HG03521 (cell line): ENCODE measurements around the gene BICD1.
A peak's percentile ranks its signal among the peaks of the same experiment; 100 is the strongest.

Source experiments
- ATAC-seq: cut with Tn5 transposase; IDR thresholded peaks from one replicate; pipeline ENCODE4 v1.9.1; 2021; ENCODE audit warnings: mild to moderate bottlenecking, moderate library complexity; ENCODE audit not compliant: unreplicated experiment

The BICD1 gene

GRCh38 chr12:32233568-32233967 is 126.9 kb downstream of the BICD1 start:
- ATAC-seq = no peak

DNA sequence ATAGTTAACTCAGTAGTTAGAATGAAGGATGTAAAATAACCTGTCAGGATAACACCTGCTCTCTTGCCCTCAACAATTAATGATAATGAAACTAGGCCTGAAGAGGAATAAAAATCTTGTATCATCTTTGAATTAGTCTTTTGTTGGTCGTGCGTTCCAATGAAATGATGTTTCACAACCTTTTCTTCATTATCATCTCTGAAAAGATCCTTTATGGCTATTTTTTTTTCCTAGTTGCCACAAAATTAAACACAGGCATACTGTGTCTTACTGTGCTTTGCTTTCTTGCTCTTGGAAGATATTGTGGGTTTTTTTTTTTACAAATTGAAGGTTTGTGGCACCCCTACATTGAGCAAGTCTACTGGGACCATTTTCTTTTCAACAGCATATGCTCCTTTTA is 128.6 kb downstream of the BICD1 start:
- no peak for ATAC-seq

DNA sequence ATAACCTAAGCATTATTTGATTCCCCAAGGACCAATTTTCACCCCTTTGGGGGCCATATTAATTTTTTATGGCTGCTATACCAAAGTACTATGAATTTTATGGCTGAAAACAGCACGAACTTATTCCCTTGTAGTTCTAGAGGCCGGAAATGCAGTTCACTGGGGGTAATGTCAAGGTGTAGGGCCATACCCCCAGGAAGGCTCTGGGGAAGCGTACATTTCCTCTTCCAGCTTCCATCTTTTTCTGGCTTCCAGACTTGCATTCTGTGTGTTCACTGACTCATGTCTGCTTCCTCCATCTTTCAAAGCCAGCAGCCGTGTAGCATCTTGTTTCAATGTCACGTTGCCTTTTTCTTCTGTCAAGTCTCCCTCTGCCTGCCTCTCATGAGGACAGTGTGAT is 133.5 kb downstream of the BICD1 start:
- no peak for ATAC-seq

DNA sequence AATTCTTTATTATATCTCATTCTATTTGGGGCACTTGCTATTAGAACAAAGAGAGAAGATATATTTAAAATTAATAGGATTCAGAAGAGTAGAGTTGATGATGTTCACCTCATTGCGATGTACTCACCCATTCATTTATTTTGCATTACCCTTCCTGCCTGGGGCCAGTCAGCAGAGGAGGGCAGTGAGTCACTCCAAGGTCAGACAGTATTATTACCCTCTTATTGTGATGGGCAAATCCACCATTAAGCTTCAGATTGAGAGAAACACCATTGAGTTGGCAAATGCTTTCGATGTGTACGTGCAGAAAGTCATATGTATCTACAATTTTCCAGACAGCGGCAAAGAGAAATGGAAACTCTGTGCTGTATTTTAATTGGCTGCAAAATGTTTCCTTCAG is 134.2 kb downstream of the BICD1 start:
- no peak for ATAC-seq

DNA sequence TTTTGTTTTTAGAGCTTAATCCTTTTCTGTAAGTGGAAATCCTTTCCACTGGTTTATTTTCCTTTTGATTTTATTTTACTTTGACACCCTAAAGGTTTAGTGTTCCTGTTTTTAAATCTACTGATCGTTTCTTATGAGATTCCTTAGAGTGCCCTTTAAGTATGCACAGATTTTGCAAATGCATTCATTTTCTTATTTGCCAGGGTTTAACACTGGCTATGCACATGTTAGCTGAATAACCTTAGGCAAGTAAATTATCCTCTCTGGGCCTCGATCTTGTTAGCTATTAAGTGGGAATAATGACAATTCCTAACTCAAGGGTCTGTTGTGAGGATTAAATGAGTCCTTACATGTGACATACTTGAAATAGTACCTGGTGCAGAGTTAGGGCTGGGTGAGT is 136.0 kb downstream of the BICD1 start:
- ATAC-seq = no peak

- ATAC-seq = no peak
Observed at GRCh38 chr12:32248441-32249140, 141.9 kb downstream of the BICD1 start.

- no peak for ATAC-seq
Observed at GRCh38 chr12:32249777-32250176, 143.1 kb downstream of the BICD1 start.

- peak; percentile 67 for ATAC-seq
Observed at GRCh38 chr12:32252199-32253073, 145.8 kb downstream of the BICD1 start.

DNA sequence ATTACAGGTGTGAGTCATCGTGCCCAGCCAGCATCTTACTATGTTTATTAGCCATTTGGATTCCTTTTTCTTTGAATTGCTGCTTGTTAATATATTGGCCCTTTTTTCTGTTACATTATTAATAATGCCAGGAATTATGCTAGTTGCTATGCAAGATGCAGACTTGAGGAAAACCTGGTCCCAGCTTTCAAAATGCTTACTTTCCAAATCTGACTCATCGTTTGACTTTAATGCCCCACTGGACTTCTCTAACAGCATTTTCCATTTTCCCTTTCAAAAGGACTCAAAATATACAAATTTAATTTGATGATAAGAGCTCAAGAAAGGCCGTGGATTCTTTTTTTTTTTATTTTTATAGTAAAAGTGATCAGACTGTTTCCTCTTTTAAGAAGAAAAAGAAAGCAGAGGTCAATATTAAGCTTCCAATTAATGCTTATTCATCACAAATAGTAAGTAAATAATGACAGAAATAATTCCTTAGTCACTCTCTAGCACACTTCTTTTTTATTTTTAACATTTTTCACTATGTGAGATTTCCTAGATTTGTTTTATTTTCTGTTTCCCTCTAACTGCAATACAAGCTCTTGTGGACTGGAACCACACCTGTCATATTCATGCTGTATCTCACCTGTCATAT is 146.6 kb downstream of the BICD1 start:
- no peak for ATAC-seq

DNA sequence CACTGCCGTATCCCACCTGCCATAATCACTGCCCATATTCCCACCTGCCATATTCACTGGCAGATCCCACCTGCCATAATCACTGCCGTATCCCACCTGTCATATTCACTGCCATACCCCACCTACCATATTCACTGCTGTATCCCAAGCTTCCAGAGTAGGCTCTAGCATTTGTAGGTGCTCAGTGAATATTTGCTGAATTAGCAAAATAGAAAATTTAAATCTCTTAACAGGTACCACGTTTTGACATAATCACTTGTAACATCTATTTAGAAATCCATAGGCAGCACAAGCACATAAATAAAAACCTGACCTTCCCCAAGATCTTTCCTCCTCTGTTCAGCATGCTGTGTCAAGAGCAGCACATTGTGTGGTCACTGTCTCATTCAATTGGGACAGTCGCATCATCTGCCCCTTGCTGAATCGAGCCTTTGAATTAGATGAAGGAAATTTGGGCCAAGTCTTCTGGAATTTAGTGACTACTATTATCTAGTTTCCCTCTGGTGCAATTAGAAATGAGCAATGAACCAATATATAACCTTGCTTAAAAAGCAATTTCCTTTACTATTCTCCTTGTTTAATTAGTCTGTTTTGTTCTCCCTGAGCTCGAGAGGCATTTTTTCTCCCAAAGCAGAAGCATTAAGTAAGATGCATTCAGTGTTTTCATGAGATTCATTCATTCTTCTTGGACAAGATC is 147.8 kb downstream of the BICD1 start:
- no peak for ATAC-seq

- no peak for ATAC-seq
Observed at GRCh38 chr12:32255588-32255987, 148.9 kb downstream of the BICD1 start.

GRCh38 chr12:32257695-32258496 is 151.2 kb downstream of the BICD1 start:
- ATAC-seq = no peak

DNA sequence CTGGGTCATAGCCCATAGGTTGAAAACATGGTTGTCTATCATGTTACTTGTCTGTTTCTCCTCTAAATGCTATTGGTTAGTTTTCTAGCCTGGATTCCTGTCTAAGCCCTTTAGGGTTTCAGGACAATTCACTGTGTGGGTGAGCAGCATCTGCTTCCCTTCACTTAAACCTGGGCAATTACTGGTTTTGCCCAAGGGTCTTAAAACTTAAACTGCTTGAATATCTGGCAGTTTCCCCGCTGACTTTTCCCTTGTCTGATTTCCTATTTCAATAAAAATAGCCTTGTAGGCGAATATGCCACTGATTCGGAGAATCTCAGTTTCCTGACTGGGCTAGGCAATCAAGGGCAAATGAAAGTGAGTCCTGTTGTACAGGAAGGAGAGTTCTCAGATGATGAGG is 154.0 kb downstream of the BICD1 start:
- ATAC-seq = no peak

GRCh38 chr12:32261638-32262037 is 155.0 kb downstream of the BICD1 start:
- no peak for ATAC-seq

DNA sequence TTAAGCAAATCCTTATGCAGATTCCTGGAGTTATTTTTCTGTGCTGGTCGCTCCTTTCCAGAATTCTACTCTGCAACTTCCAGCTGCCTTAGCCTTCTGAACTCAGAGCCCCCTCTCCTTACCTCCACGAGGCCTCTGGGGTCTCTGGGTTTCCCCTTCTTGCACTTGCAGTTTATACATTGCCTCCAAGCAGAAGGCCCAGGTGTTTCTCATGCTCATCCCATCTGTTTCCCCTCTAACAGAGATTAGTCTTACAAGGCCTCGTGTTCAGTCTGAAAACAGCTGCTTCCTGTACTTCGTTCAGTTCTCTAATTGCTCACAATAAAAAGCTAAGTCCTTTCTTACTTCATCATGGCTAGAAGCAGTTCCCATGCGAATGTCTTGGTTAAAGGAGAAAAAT is 158.3 kb downstream of the BICD1 start:
- peak; percentile 41 for ATAC-seq

GRCh38 chr12:32265456-32265855 is 158.8 kb downstream of the BICD1 start:
- no peak for ATAC-seq

- peak; percentile 48 for ATAC-seq
Observed at GRCh38 chr12:32265951-32266350, 159.3 kb downstream of the BICD1 start.

- no peak for ATAC-seq
Observed at GRCh38 chr12:32266756-32267155, 160.1 kb downstream of the BICD1 start.

GRCh38 chr12:32270818-32271710 is 164.4 kb downstream of the BICD1 start:
- no peak for ATAC-seq
